Panc1 (cell line): ENCODE results near the gene DCC.

Experiments used
- REST ChIP-seq, 2 experiments: IDR thresholded peaks; 2 replicates each; pipeline ENCODE4 v1.6.1; 2011 to 2012; ENCODE audit warnings: low read depth in 2 of 2, control low read depth in 1 of 2, low read length in 1 of 2, mild to moderate bottlenecking in 1 of 2, moderate library complexity in 1 of 2; ENCODE audit not compliant: insufficient read depth in 1 of 2
- SIN3A ChIP-seq: IDR thresholded peaks from 2 replicates; pipeline ENCODE4 v1.6.1; 2012; ENCODE audit warnings: low read depth, mild to moderate bottlenecking, low read length, moderate library complexity, borderline replicate concordance; ENCODE audit not compliant: insufficient read depth
- TF ChIP-seq, protein P1 (sequence below): fragments of 450-650 bp; IDR thresholded peaks from 2 replicates; pipeline ENCODE4 v1.5.1; 2017; ENCODE audit warnings: mild to moderate bottlenecking

GRCh38 chr18:52567360-52567759 is 227.4 kb downstream of the DCC start:
- TF ChIP-seq, protein P1, sequence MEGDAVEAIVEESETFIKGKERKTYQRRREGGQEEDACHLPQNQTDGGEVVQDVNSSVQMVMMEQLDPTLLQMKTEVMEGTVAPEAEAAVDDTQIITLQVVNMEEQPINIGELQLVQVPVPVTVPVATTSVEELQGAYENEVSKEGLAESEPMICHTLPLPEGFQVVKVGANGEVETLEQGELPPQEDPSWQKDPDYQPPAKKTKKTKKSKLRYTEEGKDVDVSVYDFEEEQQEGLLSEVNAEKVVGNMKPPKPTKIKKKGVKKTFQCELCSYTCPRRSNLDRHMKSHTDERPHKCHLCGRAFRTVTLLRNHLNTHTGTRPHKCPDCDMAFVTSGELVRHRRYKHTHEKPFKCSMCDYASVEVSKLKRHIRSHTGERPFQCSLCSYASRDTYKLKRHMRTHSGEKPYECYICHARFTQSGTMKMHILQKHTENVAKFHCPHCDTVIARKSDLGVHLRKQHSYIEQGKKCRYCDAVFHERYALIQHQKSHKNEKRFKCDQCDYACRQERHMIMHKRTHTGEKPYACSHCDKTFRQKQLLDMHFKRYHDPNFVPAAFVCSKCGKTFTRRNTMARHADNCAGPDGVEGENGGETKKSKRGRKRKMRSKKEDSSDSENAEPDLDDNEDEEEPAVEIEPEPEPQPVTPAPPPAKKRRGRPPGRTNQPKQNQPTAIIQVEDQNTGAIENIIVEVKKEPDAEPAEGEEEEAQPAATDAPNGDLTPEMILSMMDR: no peak
- TF ChIP-seq REST (IDR thresholded peaks at IDR 0.05; ENCODE audit: insufficient read depth in 1 of 2, low read depth in 2 of 2, low read length in 1 of 2) (no peak), SIN3A (no peak)
